ENCODE results near the gene NOP14. TPM values are rescaled to one million over a fixed set of nuclear protein-coding genes. Genes with fewer than 3 reads are reported as not detected.
"Not testable (repeated sequence)": the region's sequence is repeated elsewhere in the genome, so short reads cannot be mapped to it uniquely, and the experiment has no call there.

NOP14 gene
- total and polyA plus RNA-seq, 2 donors (not counting 1 experiment from before 2014, with no cell fraction given): 9.1 to 30.4 TPM

DNA sequence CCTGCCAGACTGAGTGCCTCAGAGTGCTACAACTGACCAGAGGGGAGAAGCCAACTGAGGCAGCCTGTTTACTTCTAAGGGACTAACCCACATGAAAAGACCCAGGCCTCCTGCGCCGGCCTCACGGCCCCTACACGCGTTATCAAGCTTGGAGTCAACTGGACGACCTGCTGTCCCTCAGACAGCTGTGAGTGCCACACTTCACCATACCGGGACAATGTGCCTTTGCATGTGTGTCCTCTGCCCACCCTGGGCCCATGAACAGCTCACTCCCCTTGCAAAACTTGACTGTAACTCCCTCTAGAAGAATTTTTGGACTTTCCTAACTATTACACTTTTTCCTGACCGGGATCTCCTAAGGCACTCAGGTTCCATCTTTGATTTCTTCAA lies 1.8 kb downstream of the NOP14 start:
- ATAC-seq (ENCODE audit: low read depth): no peak

DNA sequence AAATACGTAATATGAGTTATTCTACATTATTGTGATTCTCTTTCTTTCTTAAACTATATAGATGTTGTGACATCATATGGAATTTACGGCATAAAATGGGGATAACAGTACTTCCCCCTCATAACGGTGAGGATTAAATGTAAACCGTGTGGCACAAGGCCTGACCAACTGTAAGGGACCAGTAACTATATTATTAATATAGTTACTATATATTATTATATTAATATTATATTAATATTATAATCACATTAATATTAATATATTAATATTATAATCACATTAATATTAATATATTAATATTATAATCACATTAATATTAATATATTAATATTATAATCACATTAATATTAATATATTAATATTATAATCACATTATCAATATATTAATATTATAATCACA lies 2.8 kb downstream of the NOP14 start:
- H3K36me3 ChIP-seq (replicated peaks in 1 of 2; ENCODE audit: control extremely low read depth in 1 of 2, control insufficient read depth in 1 of 2, extremely low read depth in 1 of 2, insufficient read depth in 2 of 2, low read length in 1 of 2): peaks cover 2 to 35% of the 10 kb centered on the region in 2 experiments
- intact Hi-C loops (cut with micrococcal nuclease): loop anchor here (5.0 kb wide), 4 partner anchors 108 to 1103 kb away; partner anchors contain the start of genes HAUS3, LETM1 and POLN

More for the DNA sequence above, 1.8 kb downstream of the NOP14 start:
- ChIA-PET CTCF (interaction anchor here (0.5 to 1.2 kb wide), 3 partner anchors 9 to 197 kb away, joined by 3 to 4 read pairs (median 4); no protein-coding TSS in a partner anchor), POLR2A (interaction anchor here (1.2 kb wide), 1 partner anchor 163 kb away, joined by 3 read pairs; no protein-coding TSS in a partner anchor)
- Histone ChIP-seq H3K4me1 (ENCODE audit: control insufficient read depth in 2 of 2, insufficient read depth in 2 of 2, low read length in 2 of 2) (peaks cover 20 to 25% of the 10 kb centered on the region in 2 donors), H3K27ac (ENCODE audit: low read length in 2 of 2) (peak overlapping the region in 1 of 2 donors; percentile 91), H3K4me3 (ENCODE audit: control extremely low read depth in 1 of 5, extremely low read depth in 1 of 5, insufficient read depth in 1 of 5, low read depth in 2 of 5, low read length in 4 of 5) (peak overlapping the region in 2 of 5 experiments; percentile 1 to 86), H2AFZ (ENCODE audit: insufficient read depth, low read depth, low read length, poor library complexity, severe bottlenecking) (no peak overlapping the region), H4K20me1 (ENCODE audit: control insufficient read depth, insufficient read depth, low read length, poor library complexity, severe bottlenecking) (peaks cover 50% of the 10 kb centered on the region), H3K4me2 (replicated peaks; ENCODE audit: low read depth, low read length, poor library complexity, severe bottlenecking) (peak overlapping the region; percentile 96), H3K36me3 (replicated peaks in 1 of 2; ENCODE audit: control extremely low read depth in 1 of 2, control insufficient read depth in 1 of 2, extremely low read depth in 1 of 2, insufficient read depth in 2 of 2, low read length in 1 of 2) (peaks cover 2 to 25% of the 10 kb centered on the region in 2 experiments), H3K9me3 (ENCODE audit: control extremely low read depth in 1 of 3, control insufficient read depth in 2 of 3, insufficient read depth in 1 of 3, low read length in 2 of 3) (no peaks in the 10 kb centered on the region), H3K27me3 (replicated peaks in 1 of 4; ENCODE audit: control extremely low read depth in 1 of 4, control insufficient read depth in 3 of 4, insufficient read depth in 4 of 4, low read length in 3 of 4) (no peaks in the 10 kb centered on the region), H3K9ac (ENCODE audit: low read length) (peak overlapping the region; percentile 85), H3K79me2 (ENCODE audit: control insufficient read depth, insufficient read depth, low read length) (peaks cover 47% of the 10 kb centered on the region)
- TF ChIP-seq, protein P1, sequence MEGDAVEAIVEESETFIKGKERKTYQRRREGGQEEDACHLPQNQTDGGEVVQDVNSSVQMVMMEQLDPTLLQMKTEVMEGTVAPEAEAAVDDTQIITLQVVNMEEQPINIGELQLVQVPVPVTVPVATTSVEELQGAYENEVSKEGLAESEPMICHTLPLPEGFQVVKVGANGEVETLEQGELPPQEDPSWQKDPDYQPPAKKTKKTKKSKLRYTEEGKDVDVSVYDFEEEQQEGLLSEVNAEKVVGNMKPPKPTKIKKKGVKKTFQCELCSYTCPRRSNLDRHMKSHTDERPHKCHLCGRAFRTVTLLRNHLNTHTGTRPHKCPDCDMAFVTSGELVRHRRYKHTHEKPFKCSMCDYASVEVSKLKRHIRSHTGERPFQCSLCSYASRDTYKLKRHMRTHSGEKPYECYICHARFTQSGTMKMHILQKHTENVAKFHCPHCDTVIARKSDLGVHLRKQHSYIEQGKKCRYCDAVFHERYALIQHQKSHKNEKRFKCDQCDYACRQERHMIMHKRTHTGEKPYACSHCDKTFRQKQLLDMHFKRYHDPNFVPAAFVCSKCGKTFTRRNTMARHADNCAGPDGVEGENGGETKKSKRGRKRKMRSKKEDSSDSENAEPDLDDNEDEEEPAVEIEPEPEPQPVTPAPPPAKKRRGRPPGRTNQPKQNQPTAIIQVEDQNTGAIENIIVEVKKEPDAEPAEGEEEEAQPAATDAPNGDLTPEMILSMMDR (IDR thresholded peaks at IDR 0.05): no peak
- no peak for TF ChIP-seq EZH2 (IDR thresholded peaks at IDR 0.05; ENCODE audit: borderline replicate concordance, insufficient read depth, low read depth, low read length, poor library complexity, severe bottlenecking)
- H3K27ac Mint-ChIP-seq: peak overlapping the region; percentile 96
- peaks cover 28% of the 10 kb centered on the region for H3K4me1 Mint-ChIP-seq
- intact Hi-C loops (cut with micrococcal nuclease): loop anchor here (5.0 kb wide), 4 partner anchors 109 to 1104 kb away; partner anchors contain the start of genes HAUS3, LETM1 and POLN
- WGBS (ENCODE audit: insufficient coverage): 80% methylated on average over 8 of the region's 8 CpGs
- no peaks in the 10 kb centered on the region for H3K9me3 Mint-ChIP-seq (ENCODE audit: insufficient read depth)
- no peaks in the 10 kb centered on the region for H3K27me3 Mint-ChIP-seq
- H3K4me3 Mint-ChIP-seq: peak overlapping the region; percentile 96
- no peak for DNase-seq

More for the DNA sequence above, 2.8 kb downstream of the NOP14 start:
- H2AFZ ChIP-seq (ENCODE audit: insufficient read depth, low read depth, low read length, poor library complexity, severe bottlenecking); H3K9me3 ChIP-seq (ENCODE audit: control extremely low read depth in 1 of 3, control insufficient read depth in 2 of 3, insufficient read depth in 1 of 3, low read length in 2 of 3); H3K4me3 ChIP-seq (ENCODE audit: control extremely low read depth in 1 of 5, extremely low read depth in 1 of 5, insufficient read depth in 1 of 5, low read depth in 2 of 5, low read length in 4 of 5); H3K9ac ChIP-seq (ENCODE audit: low read length); H3K4me2 ChIP-seq (replicated peaks; ENCODE audit: low read depth, low read length, poor library complexity, severe bottlenecking); ATAC-seq (ENCODE audit: low read depth); DNase-seq; H3K27me3 ChIP-seq (replicated peaks in 1 of 4; ENCODE audit: control extremely low read depth in 1 of 4, control insufficient read depth in 3 of 4, insufficient read depth in 4 of 4, low read length in 3 of 4); H3K9me3 Mint-ChIP-seq (ENCODE audit: insufficient read depth); H3K27ac Mint-ChIP-seq; H3K27me3 Mint-ChIP-seq; H3K4me3 Mint-ChIP-seq; H3K27ac ChIP-seq (ENCODE audit: low read length in 2 of 2): not testable (repeated sequence)
- H3K79me2 ChIP-seq (ENCODE audit: control insufficient read depth, insufficient read depth, low read length): peaks cover 49% of the 10 kb centered on the region
- WGBS (ENCODE audit: insufficient coverage): no CpG with 5 or more reads among the region's 4 CpGs
- peaks cover 20 to 25% of the 10 kb centered on the region in 2 donors for H3K4me1 ChIP-seq (ENCODE audit: control insufficient read depth in 2 of 2, insufficient read depth in 2 of 2, low read length in 2 of 2)
- POLR2A ChIA-PET: interaction anchor here (0.7 kb wide), 3 partner anchors 98 to 272 kb away, joined by 4 to 6 read pairs (median 5); no protein-coding TSS in a partner anchor
- H4K20me1 ChIP-seq (ENCODE audit: control insufficient read depth, insufficient read depth, low read length, poor library complexity, severe bottlenecking): peaks cover 60% of the 10 kb centered on the region
- peaks cover 30% of the 10 kb centered on the region for H3K4me1 Mint-ChIP-seq
- CTCF ChIA-PET: interaction anchor here (1.2 kb wide), 1 partner anchor 25 kb away, joined by 3 read pairs; no protein-coding TSS in a partner anchor
